HL-60 (cell line): ENCODE data around the gene XAB2.

Experiments used
- DNase-seq, 2 experiments: peaks; one replicate each; pipeline ENCODE4 v3.0.0-alpha.2; 2010 to 2020; ENCODE audit warnings: low read depth in 1 of 2, low spot score in 1 of 2
- H3K27ac ChIP-seq: fragments of 250-450 bp; sonication (Bioruptor Pico); replicated peaks from 2 replicates; pipeline ENCODE4 v1.5.1; 2020; ENCODE audit warnings: mild to moderate bottlenecking, moderate library complexity
- H3K27me3 ChIP-seq: fragments of 250-450 bp; sonication (Bioruptor Pico); 2 replicates; pipeline ENCODE4 v1.5.1; 2021; ENCODE audit warnings: mild to moderate bottlenecking, moderate library complexity; ENCODE audit not compliant: insufficient read depth, poor library complexity, severe bottlenecking
- H3K4me3 ChIP-seq: replicated peaks from 2 replicates; pipeline ENCODE4 v1.5.1; 2011; ENCODE audit warnings: mild to moderate bottlenecking, control low read depth, low read length; ENCODE audit not compliant: insufficient read depth
- GABPA ChIP-seq: IDR thresholded peaks from 2 replicates; pipeline ENCODE4 v1.6.1; 2012; ENCODE audit warnings: low read depth
- POLR2AphosphoS5 ChIP-seq: IDR thresholded peaks from 2 replicates; pipeline ENCODE4 v1.6.1; 2012; ENCODE audit warnings: low read depth
- SPI1 ChIP-seq: IDR thresholded peaks from 2 replicates; pipeline ENCODE4 v1.6.1; 2012; ENCODE audit warnings: low read depth, mild to moderate bottlenecking, borderline replicate concordance
- long read RNA-seq: library from polyadenylated mRNA; unstranded; transcript quantifications from one replicate; pipeline ENCODE4 v2.0.0, GENCODE V29; 2020
- TF ChIP-seq, protein P1 (sequence below): IDR thresholded peaks from one replicate; pipeline ENCODE4 v1.5.1; 2011; ENCODE audit warnings: low read length, control low read depth, inconsistent platforms; ENCODE audit not compliant: insufficient read depth
- TF ChIP-seq, protein P2 (sequence below): IDR thresholded peaks from 2 replicates; pipeline ENCODE4 v1.6.1; 2012; ENCODE audit warnings: low read depth; ENCODE audit not compliant: insufficient replicate concordance

XAB2 gene
- long read RNA-seq, transcript XAB2-201 (19 exons, 2,667 nt): major isoform, 139 of 164 reads
- long read RNA-seq, partial matches to known transcripts: 19 of 164 reads
- long read RNA-seq, other reads (novel, unspliced or antisense): 6 of 164 reads

DNA sequence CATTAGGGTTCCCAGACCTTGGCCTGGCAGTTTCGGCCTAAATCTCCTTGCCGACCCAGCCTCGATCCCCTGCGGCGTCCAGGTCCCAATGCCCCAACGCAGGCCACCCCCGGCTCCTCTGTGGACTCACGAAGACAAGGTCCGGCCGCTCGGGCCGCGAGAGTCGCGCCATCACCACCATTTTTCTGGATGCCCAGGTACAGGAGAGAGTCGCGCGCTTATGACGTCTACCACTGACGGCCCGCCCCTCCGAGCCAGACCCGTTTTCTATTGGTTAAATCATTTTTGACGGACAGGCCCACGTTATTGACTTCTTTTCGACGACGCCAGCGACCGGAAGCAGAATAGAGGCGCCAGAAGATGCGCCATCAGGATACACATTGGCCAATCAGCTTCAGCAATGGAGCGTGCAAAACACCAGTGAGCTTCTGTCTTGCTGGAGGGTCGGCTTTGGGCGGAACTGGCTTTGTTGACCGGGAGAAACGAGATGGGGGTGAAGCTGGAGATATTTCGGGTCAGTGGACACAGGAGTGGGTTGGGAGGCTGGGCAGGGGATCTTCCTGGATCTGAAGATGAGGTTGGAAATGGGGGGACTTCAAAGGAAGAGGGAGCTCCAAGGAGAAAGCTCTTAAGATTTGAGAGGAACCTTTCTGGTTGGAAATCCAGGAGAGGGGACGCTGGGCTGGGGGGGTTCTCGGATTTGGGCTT lies at the start of gene XAB2, which contains the start of gene PET100:
Gene XAB2 (minus strand): TSS at position 199 of the 708 bp plus-strand sequence. CDS start 18 bp downstream, at position 181.
Gene PET100 (plus strand): TSS at position 447 of the 708 bp plus-strand sequence. CDS start 41 bp downstream, at position 488.
- H3K4me3 ChIP-seq: peak within 1 kb of the TSS; percentile 100
- peak; percentile 98 to 99 for DNase-seq
- TF ChIP-seq GABPA (peak; percentile 80), SPI1 (peak; percentile 70; the same call in 1 of the 2 replicates), POLR2AphosphoS5 (peak; percentile 54)
- TF ChIP-seq, protein P1, sequence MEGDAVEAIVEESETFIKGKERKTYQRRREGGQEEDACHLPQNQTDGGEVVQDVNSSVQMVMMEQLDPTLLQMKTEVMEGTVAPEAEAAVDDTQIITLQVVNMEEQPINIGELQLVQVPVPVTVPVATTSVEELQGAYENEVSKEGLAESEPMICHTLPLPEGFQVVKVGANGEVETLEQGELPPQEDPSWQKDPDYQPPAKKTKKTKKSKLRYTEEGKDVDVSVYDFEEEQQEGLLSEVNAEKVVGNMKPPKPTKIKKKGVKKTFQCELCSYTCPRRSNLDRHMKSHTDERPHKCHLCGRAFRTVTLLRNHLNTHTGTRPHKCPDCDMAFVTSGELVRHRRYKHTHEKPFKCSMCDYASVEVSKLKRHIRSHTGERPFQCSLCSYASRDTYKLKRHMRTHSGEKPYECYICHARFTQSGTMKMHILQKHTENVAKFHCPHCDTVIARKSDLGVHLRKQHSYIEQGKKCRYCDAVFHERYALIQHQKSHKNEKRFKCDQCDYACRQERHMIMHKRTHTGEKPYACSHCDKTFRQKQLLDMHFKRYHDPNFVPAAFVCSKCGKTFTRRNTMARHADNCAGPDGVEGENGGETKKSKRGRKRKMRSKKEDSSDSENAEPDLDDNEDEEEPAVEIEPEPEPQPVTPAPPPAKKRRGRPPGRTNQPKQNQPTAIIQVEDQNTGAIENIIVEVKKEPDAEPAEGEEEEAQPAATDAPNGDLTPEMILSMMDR: no peak
- TF ChIP-seq, protein P2, sequence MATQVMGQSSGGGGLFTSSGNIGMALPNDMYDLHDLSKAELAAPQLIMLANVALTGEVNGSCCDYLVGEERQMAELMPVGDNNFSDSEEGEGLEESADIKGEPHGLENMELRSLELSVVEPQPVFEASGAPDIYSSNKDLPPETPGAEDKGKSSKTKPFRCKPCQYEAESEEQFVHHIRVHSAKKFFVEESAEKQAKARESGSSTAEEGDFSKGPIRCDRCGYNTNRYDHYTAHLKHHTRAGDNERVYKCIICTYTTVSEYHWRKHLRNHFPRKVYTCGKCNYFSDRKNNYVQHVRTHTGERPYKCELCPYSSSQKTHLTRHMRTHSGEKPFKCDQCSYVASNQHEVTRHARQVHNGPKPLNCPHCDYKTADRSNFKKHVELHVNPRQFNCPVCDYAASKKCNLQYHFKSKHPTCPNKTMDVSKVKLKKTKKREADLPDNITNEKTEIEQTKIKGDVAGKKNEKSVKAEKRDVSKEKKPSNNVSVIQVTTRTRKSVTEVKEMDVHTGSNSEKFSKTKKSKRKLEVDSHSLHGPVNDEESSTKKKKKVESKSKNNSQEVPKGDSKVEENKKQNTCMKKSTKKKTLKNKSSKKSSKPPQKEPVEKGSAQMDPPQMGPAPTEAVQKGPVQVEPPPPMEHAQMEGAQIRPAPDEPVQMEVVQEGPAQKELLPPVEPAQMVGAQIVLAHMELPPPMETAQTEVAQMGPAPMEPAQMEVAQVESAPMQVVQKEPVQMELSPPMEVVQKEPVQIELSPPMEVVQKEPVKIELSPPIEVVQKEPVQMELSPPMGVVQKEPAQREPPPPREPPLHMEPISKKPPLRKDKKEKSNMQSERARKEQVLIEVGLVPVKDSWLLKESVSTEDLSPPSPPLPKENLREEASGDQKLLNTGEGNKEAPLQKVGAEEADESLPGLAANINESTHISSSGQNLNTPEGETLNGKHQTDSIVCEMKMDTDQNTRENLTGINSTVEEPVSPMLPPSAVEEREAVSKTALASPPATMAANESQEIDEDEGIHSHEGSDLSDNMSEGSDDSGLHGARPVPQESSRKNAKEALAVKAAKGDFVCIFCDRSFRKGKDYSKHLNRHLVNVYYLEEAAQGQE: no peak
- H3K27ac ChIP-seq: peak within 1 kb of the TSS; percentile 81
- no peaks in the 10 kb centered on the region for H3K27me3 ChIP-seq

DNA sequence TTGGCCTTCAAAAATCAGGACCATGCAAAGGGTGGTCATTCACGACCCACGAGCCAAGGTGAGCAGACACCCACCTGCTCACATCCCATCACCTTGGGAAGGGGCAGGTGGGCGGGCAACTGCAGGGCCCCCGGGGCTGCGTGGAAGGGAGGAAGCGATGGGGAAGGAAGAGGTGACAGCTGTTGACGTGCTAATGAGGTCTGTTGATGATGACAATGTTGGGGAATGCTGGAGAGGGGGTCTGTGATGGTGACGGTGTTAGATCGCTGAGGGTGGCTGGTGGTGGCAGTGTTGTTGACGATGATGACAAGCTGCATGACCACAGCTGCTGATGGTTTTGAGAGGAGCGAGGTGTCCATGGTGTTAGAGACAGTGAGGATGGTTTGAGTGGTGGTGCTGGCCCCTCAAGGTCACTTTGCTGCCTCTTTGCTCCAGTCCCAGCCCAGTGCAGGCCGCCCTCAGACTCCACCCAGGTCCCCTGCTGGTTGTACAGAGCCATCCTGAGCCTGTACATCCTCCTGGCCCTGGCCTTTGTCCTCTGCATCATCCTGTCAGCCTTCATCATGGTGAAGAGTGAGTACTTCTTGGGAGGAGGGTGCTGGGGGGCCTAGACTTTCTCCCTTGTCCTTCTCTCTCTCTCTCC lies 48.4 kb upstream of the XAB2 start:
- Histone ChIP-seq H3K4me3 (peak overlapping the region; percentile 58), H3K27me3 (no peaks in the 10 kb centered on the region), H3K27ac (peak overlapping the region; percentile 80)
- no peak for TF ChIP-seq GABPA
- TF ChIP-seq, protein P1: no peak
- no peak for TF ChIP-seq POLR2AphosphoS5
- TF ChIP-seq, protein P2: no peak
- no peak for TF ChIP-seq SPI1
- DNase-seq: peak in 1 of 2 experiments; percentile 39

DNA sequence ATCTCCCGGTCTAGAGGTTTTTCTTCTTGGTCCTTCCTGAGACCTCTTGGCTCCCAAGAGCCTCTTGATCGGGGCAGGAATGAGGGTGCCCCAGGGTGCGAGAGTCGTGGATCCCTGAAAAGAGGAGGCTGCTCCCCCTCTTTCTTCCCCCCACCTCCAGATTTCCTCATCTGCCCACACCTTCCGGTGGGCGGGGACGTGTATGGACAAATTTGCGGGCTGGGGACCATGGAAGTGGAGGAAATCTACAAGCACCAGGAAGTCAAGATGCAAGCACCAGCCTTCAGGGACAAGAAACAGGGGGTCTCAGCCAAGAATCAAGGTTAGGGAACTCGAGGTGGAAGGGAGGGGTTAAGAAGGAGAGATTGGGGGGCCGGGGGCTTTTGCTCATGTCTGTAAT lies 47.5 kb upstream of the XAB2 start, which contains the start of gene MCEMP1:
Gene MCEMP1 (plus strand): TSS at position 237 of the 400 bp plus-strand sequence. CDS start 31 bp downstream, at position 268.
- DNase-seq: peak; percentile 89 to 93

DNA sequence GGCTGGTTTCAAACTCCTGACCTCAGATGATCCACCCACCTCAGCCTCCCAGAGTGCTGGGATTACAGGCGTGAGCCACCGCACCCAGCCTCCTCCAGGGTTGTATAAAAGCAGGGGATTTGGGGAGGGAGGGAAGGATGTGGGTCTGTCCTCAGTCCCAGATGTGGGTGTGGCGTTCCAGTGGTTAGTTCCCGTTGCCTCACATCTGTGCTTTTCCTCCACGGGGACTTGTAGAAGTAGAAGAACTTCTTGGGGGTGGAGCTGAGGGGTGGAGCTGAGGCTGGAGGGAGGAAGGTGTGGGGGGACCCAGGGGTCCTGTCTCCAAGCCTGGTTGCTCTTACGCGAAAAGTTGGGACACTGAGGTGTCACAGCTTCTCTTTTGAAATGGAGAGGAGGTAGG lies 47.0 kb upstream of the XAB2 start:
- peak overlapping the region; percentile 58 for H3K4me3 ChIP-seq
- H3K27ac ChIP-seq: peak overlapping the region; percentile 80
- TF ChIP-seq, protein P2: no peak
- TF ChIP-seq, protein P1: no peak
- TF ChIP-seq GABPA (no peak), SPI1 (no peak), POLR2AphosphoS5 (no peak)
- DNase-seq: peak; percentile 95 to 96
- H3K27me3 ChIP-seq: no peaks in the 10 kb centered on the region

More for the DNA sequence above, 47.5 kb upstream of the XAB2 start, which contains the start of gene MCEMP1:
- peak; percentile 65; the same call in 1 of the 2 replicates for TF ChIP-seq POLR2AphosphoS5
- TF ChIP-seq SPI1: no peak
- H3K4me3 ChIP-seq: peak within 1 kb of the TSS; percentile 58
- peak within 1 kb of the TSS; percentile 80 for H3K27ac ChIP-seq
- no peaks in the 10 kb centered on the region for H3K27me3 ChIP-seq
